ENCODE measurements around the gene MAJIN. TPM values are rescaled to one million over a fixed set of nuclear protein-coding genes. Genes with fewer than 3 reads are reported as not detected.
A peak's percentile ranks its signal among the peaks of the same experiment; 100 is the strongest.

The MAJIN gene
- total RNA-seq, 1 experiment from 2014 or later = not detected

GRCh38 chr11:64923944-64924909 lies 47.7 kb downstream of the MAJIN start, which contains the start of gene PPP2R5B:
PPP2R5B (plus strand) TSS chr11:64924689; CDS start chr11:64925735, 1,046 bp downstream.
- no peak for TF ChIP-seq CTCF (IDR thresholded peaks at IDR 0.05; ENCODE audit: unreplicated experiment)
- H3K9me3 Mint-ChIP-seq (ENCODE audit: unreplicated experiment) = no peaks in the 10 kb centered on the region
- no TSS peak for BruUV-seq (replicated peaks)
- peaks cover 14% of the 10 kb centered on the region for H3K4me1 Mint-ChIP-seq (ENCODE audit: insufficient read depth, unreplicated experiment)
- H3K27ac Mint-ChIP-seq (ENCODE audit: low read depth, unreplicated experiment) = peak within 1 kb of the TSS; percentile 98
- no peaks in the 10 kb centered on the region for H3K27me3 Mint-ChIP-seq (ENCODE audit: insufficient read depth, unreplicated experiment)
- peak; percentile 95 for DNase-seq (ENCODE audit: unreplicated experiment)
- CTCF ChIA-PET = interaction anchor here (0.7 to 2.3 kb wide), 4 partner anchors 12 to 166 kb away, joined by 3 to 8 read pairs (median 4); partner anchors contain the start of genes ARL2 and GPHA2
- peak within 1 kb of the TSS; percentile 98 for H3K4me3 Mint-ChIP-seq (ENCODE audit: unreplicated experiment)
- H3K36me3 Mint-ChIP-seq (ENCODE audit: insufficient read depth, unreplicated experiment) = peaks cover 21% of the 10 kb centered on the region
- POLR2A ChIA-PET = interaction anchor here (0.6 to 2.4 kb wide), 9 partner anchors 8 to 146 kb away, joined by 3 to 10 read pairs (median 3); partner anchors contain the start of genes ARL2, ATG2A and SF1
- intact Hi-C loops (cut with micrococcal nuclease) = loop anchor here (2.0 to 5.0 kb wide), 3 partner anchors 43 to 83 kb away; no protein-coding TSS in a partner anchor

GRCh38 chr11:64923151-64923661 lies 48.7 kb downstream of the MAJIN start:
- no peak overlapping the region for H3K27ac Mint-ChIP-seq (ENCODE audit: low read depth, unreplicated experiment)
- DNase-seq (ENCODE audit: unreplicated experiment) = no peak
- BruUV-seq (replicated peaks) = no TSS peak
- H3K36me3 Mint-ChIP-seq (ENCODE audit: insufficient read depth, unreplicated experiment) = peaks cover 15% of the 10 kb centered on the region
- CTCF ChIA-PET = interaction anchor here (0.6 to 2.3 kb wide), 2 partner anchors 91 to 151 kb away, joined by 5 to 8 read pairs; partner anchors contain the start of gene ARL2
- H3K4me3 Mint-ChIP-seq (ENCODE audit: unreplicated experiment) = no peak overlapping the region
- TF ChIP-seq CTCF (IDR thresholded peaks at IDR 0.05; ENCODE audit: unreplicated experiment) = no peak
- no peaks in the 10 kb centered on the region for H3K27me3 Mint-ChIP-seq (ENCODE audit: insufficient read depth, unreplicated experiment)
- intact Hi-C loops (cut with micrococcal nuclease) = loop anchor here (5.0 kb wide), 1 partner anchor 44 kb away; no protein-coding TSS in a partner anchor
- POLR2A ChIA-PET = interaction anchor here (1.1 kb wide), 1 partner anchor 11 kb away, joined by 3 read pairs; no protein-coding TSS in a partner anchor
- peaks cover 14% of the 10 kb centered on the region for H3K4me1 Mint-ChIP-seq (ENCODE audit: insufficient read depth, unreplicated experiment)
- H3K9me3 Mint-ChIP-seq (ENCODE audit: unreplicated experiment) = no peaks in the 10 kb centered on the region

GRCh38 chr11:64921384-64921783 lies 50.5 kb downstream of the MAJIN start:
- no peak for TF ChIP-seq CTCF (IDR thresholded peaks at IDR 0.05; ENCODE audit: unreplicated experiment)
- Mint-ChIP-seq H3K27ac (ENCODE audit: low read depth, unreplicated experiment) (peak overlapping the region; percentile 16), H3K4me3 (ENCODE audit: unreplicated experiment) (no peak overlapping the region), H3K27me3 (ENCODE audit: insufficient read depth, unreplicated experiment) (no peaks in the 10 kb centered on the region), H3K4me1 (ENCODE audit: insufficient read depth, unreplicated experiment) (peaks cover 14% of the 10 kb centered on the region), H3K36me3 (ENCODE audit: insufficient read depth, unreplicated experiment) (peaks cover 6% of the 10 kb centered on the region), H3K9me3 (ENCODE audit: unreplicated experiment) (no peaks in the 10 kb centered on the region)
- no peak for DNase-seq (ENCODE audit: unreplicated experiment)
- BruUV-seq (replicated peaks) = no TSS peak
- intact Hi-C loops (cut with micrococcal nuclease) = loop anchor here (5.0 kb wide), 1 partner anchor 46 kb away; no protein-coding TSS in a partner anchor
- ChIA-PET CTCF (interaction anchor here (0.8 kb wide), 2 partner anchors 93 to 190 kb away, joined by 3 read pairs; partner anchors contain the start of gene ARL2), POLR2A (no interaction called here)

All from MCF 10A (cell line).